T-helper 1 cell treated with Interleukin-12 subunit alpha and Interleukin-12 subunit beta and Interleukin-4 antibody, amounts not matched to agents 30 μg/mL and 1 μg/mL, for 36 hours (primary cell): ENCODE data around the gene ZNF185.

Source experiments
- H3K27ac Mint-ChIP-seq: one replicate; pipeline ENCODE4 v1.8.0; 2021; ENCODE audit warnings: mild to moderate bottlenecking, mixed read lengths
- H3K27me3 Mint-ChIP-seq: one replicate; pipeline ENCODE4 v1.8.0; 2021; ENCODE audit warnings: low read depth, mixed read lengths
- H3K36me3 Mint-ChIP-seq: one replicate; pipeline ENCODE4 v1.8.0; 2021; ENCODE audit warnings: low read depth, mixed read lengths
- H3K4me1 Mint-ChIP-seq: one replicate; pipeline ENCODE4 v1.8.0; 2021; ENCODE audit warnings: low read depth, mixed read lengths
- H3K4me3 Mint-ChIP-seq: one replicate; pipeline ENCODE4 v1.8.0; 2021; ENCODE audit warnings: mild to moderate bottlenecking, moderate library complexity, mixed read lengths
- H3K9me3 Mint-ChIP-seq: one replicate; pipeline ENCODE4 v1.8.0; 2021; ENCODE audit warnings: mixed read lengths

Gene ZNF185

DNA sequence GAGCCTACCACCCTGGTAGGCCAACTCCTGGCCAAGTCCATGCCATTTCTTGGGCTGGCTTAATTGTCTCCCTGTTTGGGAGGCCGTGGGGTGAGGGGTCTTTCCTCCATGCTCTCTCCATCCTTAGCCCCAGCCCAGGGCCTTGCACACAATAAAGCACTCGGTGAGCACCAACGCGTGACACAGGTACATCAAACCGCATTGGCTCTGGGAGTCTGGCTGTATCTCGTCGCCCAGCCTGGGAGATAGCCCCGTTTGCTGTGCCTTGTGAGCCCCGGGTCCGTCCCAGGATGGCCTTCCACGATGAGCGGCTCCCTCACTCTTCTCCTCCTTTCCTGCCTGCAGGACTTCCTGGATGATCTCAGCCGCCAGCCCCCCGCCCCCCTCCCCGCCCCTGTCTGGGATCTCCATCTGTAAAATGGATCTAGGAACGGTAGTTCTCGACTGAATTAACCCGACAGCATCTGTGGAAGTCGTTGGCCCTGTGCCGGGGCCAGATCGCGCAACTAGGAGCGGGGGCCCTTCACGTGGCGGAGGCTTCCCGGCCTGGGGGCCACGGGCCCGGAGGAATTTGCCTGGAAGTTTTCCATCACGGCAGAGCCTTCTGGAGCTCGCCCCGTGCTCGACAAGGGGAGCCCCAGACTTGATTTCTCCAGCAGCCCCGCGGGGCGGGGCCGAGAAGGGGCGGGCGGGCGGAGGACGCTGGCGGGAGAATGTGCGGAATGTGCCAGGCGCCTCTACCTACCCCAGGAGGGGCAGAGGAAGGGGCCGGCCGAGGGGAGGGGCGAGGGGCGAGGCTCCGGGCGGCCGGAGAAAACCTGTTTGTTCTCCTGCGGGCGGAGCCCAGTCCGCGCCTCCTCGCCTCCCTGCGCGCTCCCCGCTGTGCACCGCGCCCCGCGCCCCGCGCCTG, at the start of gene ZNF185:
TSS of gene ZNF185 (plus strand) at position 846 of the 910 bp plus-strand sequence. CDS start 16,423 bp downstream, outside the sequence.
- H3K36me3 Mint-ChIP-seq: no peaks in the 10 kb centered on the region
- no peak within 1 kb of the TSS for H3K27ac Mint-ChIP-seq
- no peaks in the 10 kb centered on the region for H3K9me3 Mint-ChIP-seq
- H3K4me3 Mint-ChIP-seq: no peak within 1 kb of the TSS
- peaks cover 18% of the 10 kb centered on the region for H3K27me3 Mint-ChIP-seq
- H3K4me1 Mint-ChIP-seq: no peaks in the 10 kb centered on the region

DNA sequence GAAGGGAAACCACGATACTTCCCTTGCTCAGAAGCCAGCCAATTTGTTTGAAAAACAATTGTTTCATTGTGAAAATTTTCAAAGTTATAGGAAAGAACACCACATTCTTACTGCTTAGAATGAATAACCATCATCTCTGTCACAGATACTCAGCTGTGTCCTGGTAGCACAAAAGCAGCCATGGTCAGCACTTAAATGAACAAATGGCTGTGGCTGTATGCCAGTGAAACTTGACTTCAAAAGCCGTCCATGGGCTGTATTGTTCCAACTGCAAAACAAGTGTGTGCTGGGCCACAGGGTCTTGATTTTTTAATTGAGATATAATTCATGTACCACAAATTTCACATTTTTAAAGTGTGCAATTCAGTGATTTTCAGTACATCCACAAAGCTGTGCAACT, 47.4 kb upstream of the ZNF185 start:
- Mint-ChIP-seq H3K27me3 (no peaks in the 10 kb centered on the region), H3K9me3 (no peaks in the 10 kb centered on the region), H3K4me3 (no peak overlapping the region), H3K27ac (no peak overlapping the region), H3K36me3 (peaks cover 28% of the 10 kb centered on the region), H3K4me1 (peaks cover 14% of the 10 kb centered on the region)

DNA sequence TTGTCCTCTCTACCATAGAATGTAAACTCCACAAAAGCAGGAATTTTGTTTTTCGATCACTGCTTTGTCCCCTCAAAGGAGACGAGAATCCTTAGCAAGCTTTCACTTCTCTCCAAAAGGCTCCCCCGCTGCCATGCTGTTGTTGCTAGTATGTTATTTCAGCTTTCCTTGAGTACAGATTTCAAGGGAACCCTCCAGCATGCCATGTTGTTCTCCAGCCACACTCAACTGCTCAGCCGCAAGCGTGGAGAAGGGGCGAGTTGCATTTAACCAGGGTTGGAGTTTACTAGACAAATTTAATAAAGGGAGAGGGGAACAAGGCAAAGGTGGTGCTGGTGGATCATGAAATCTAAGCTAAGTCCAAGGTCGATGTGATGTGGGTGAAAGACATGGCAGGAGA, 43.9 kb upstream of the ZNF185 start:
- Mint-ChIP-seq H3K36me3 (peaks cover 27% of the 10 kb centered on the region), H3K27ac (no peak overlapping the region), H3K4me3 (no peak overlapping the region), H3K9me3 (no peaks in the 10 kb centered on the region), H3K4me1 (peaks cover 17% of the 10 kb centered on the region), H3K27me3 (no peaks in the 10 kb centered on the region)

- H3K27ac Mint-ChIP-seq: no peak overlapping the region
- peaks cover 3% of the 10 kb centered on the region for H3K4me1 Mint-ChIP-seq
- H3K36me3 Mint-ChIP-seq: peaks cover 11% of the 10 kb centered on the region
These were observed 36.8 kb upstream of the ZNF185 start for GRCh38 chrX:152861116-152861515.

DNA sequence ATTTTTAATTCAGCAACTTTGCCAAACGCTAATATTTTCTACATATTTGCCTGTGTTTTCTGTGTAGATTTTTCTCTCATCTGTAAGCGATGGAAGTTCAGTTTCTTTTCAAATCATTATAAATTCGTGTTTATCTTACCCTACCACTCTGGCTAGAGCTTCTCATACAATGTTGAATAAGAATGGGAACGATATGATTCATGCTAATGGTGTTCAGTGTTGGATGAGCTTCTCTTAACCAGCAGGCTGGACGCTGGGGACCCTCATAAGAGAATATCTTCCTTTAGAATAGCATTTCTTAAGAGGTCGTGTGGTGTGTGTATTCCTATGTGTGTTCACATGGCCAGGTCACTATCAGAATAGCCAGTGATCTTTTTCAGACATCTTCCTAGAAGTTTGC, 36.0 kb upstream of the ZNF185 start:
- peaks cover 3% of the 10 kb centered on the region for H3K4me1 Mint-ChIP-seq

More at GRCh38 chrX:152861116-152861515, 36.8 kb upstream of the ZNF185 start:
- Mint-ChIP-seq H3K27me3 (no peaks in the 10 kb centered on the region), H3K9me3 (no peaks in the 10 kb centered on the region), H3K4me3 (no peak overlapping the region)

DNA sequence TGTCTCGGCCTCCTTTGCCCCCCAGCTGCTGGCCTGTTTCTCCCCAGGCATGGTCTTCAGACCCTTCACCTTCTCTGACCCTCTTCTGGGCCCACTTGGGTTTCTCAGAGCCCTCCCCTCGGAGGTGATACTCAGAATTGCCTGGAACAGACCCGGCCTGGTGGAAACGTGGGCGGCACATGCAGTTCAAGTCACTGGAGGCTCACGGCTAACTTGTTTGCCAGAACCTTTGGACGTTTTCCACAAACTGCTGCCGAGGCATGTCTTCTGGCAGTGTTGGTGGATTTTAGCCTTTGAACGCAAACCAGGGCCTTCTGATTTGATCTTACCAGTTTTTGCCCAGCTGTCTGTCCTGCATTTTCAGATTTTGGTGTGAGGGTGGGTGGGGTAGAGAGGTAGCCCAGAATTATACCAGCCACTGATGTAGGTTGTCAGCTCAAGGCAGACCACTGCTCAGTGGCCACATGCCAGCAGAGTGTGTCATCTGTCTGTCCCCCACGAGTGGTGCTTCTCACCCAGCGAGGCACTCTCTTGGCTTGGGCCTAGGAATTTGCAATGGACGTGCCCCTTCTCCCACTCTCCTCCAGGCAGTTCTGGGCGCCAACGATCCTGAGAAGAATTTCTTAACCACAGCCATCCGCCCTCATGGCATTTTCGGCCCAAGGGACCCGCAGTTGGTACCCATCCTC, 32.5 kb upstream of the ZNF185 start:
- no peaks in the 10 kb centered on the region for H3K27me3 Mint-ChIP-seq
- H3K9me3 Mint-ChIP-seq: no peaks in the 10 kb centered on the region
- peaks cover 10% of the 10 kb centered on the region for H3K36me3 Mint-ChIP-seq
- H3K27ac Mint-ChIP-seq: no peak overlapping the region
- H3K4me3 Mint-ChIP-seq: no peak overlapping the region
- no peaks in the 10 kb centered on the region for H3K4me1 Mint-ChIP-seq

More for the DNA sequence above, 36.0 kb upstream of the ZNF185 start:
- H3K9me3 Mint-ChIP-seq: no peaks in the 10 kb centered on the region
- no peak overlapping the region for H3K4me3 Mint-ChIP-seq
- H3K27ac Mint-ChIP-seq: no peak overlapping the region
- no peaks in the 10 kb centered on the region for H3K27me3 Mint-ChIP-seq
- H3K36me3 Mint-ChIP-seq: peaks cover 11% of the 10 kb centered on the region

GRCh38 chrX:152866386-152866785, 31.5 kb upstream of the ZNF185 start:
- no peaks in the 10 kb centered on the region for H3K9me3 Mint-ChIP-seq
- no peaks in the 10 kb centered on the region for H3K4me1 Mint-ChIP-seq
- no peak overlapping the region for H3K4me3 Mint-ChIP-seq
- peaks cover 8% of the 10 kb centered on the region for H3K36me3 Mint-ChIP-seq
- no peaks in the 10 kb centered on the region for H3K27me3 Mint-ChIP-seq
- H3K27ac Mint-ChIP-seq: no peak overlapping the region

GRCh38 chrX:152869972-152870371, 27.9 kb upstream of the ZNF185 start:
- Mint-ChIP-seq H3K27me3 (no peaks in the 10 kb centered on the region), H3K27ac (no peak overlapping the region), H3K9me3 (no peaks in the 10 kb centered on the region), H3K36me3 (peaks cover 13% of the 10 kb centered on the region), H3K4me1 (peaks cover 7% of the 10 kb centered on the region), H3K4me3 (no peak overlapping the region)

DNA sequence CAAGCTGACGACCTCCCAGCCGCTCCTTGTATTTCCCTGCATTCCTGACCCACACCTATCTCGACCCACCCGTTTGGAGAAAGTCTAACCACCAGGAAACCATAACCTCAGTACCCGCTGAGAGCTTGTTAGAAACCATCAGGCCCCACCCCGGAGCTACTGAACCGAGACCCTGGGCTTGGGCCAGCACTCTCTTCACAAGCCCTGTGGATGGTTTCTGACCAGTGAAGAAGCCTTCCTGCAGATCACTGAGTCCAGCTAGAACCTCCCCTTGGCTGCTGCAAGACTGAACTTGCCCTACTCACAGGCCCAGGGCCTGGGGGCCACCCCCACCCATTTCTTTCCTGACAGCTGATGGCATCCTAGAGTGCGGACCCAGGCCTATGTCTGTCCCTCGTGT, 26.6 kb upstream of the ZNF185 start:
- H3K4me3 Mint-ChIP-seq: no peak overlapping the region
- no peak overlapping the region for H3K27ac Mint-ChIP-seq
- no peaks in the 10 kb centered on the region for H3K9me3 Mint-ChIP-seq
- H3K27me3 Mint-ChIP-seq: no peaks in the 10 kb centered on the region
- peaks cover 13% of the 10 kb centered on the region for H3K36me3 Mint-ChIP-seq
- H3K4me1 Mint-ChIP-seq: peaks cover 7% of the 10 kb centered on the region

DNA sequence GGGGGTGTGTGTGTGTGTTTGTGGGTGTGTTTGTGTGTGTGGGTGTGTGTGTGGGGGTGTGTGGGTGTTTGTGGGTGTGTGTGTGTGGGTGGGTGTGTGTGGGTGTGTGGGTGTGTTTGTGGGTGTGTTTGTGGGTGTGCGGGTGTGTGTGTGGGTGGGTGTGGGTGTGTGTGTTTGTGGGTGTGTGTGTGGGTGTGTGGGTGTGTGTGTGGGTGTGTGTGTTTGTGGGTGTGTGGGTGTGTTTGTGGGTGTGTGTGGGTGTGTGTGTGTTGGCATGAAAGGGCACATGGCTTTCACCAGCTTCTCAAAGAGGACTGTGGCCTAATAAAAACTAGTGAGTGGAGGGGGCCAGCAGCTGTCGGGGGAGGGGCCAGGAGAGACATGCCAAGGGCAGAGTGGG, 25.3 kb upstream of the ZNF185 start:
- H3K4me3 Mint-ChIP-seq: no peak overlapping the region
- H3K9me3 Mint-ChIP-seq: no peaks in the 10 kb centered on the region
- H3K27me3 Mint-ChIP-seq: no peaks in the 10 kb centered on the region
- peaks cover 12% of the 10 kb centered on the region for H3K36me3 Mint-ChIP-seq
- H3K27ac Mint-ChIP-seq: no peak overlapping the region
- peaks cover 7% of the 10 kb centered on the region for H3K4me1 Mint-ChIP-seq

DNA sequence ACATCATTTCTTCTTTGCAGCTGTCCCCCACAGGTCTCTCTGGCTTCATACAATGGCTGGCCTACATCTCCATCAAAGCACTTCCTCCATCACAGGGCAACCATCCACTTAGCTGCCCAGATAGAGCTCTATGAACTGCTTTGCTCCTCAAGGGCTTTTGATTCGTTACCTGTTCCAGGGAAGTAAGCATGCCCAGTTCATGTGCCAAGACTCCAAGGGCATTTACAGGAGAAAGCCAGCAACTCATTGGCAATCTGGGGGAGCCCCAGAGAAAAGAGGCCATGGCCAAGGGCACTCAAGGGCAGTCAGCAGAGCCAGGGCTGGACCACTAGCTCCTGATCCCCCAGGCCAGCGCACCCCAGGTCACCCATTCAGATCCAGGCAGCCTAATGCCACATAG, 24.5 kb upstream of the ZNF185 start:
- no peak overlapping the region for H3K27ac Mint-ChIP-seq
- no peaks in the 10 kb centered on the region for H3K9me3 Mint-ChIP-seq
- H3K36me3 Mint-ChIP-seq: peaks cover 12% of the 10 kb centered on the region
- no peak overlapping the region for H3K4me3 Mint-ChIP-seq
- H3K27me3 Mint-ChIP-seq: no peaks in the 10 kb centered on the region
- H3K4me1 Mint-ChIP-seq: peaks cover 7% of the 10 kb centered on the region

GRCh38 chrX:152876931-152877840, 20.7 kb upstream of the ZNF185 start:
- Mint-ChIP-seq H3K27ac (no peak overlapping the region), H3K4me3 (no peak overlapping the region), H3K27me3 (no peaks in the 10 kb centered on the region), H3K36me3 (peaks cover 4% of the 10 kb centered on the region), H3K4me1 (peaks cover 1% of the 10 kb centered on the region), H3K9me3 (no peaks in the 10 kb centered on the region)

DNA sequence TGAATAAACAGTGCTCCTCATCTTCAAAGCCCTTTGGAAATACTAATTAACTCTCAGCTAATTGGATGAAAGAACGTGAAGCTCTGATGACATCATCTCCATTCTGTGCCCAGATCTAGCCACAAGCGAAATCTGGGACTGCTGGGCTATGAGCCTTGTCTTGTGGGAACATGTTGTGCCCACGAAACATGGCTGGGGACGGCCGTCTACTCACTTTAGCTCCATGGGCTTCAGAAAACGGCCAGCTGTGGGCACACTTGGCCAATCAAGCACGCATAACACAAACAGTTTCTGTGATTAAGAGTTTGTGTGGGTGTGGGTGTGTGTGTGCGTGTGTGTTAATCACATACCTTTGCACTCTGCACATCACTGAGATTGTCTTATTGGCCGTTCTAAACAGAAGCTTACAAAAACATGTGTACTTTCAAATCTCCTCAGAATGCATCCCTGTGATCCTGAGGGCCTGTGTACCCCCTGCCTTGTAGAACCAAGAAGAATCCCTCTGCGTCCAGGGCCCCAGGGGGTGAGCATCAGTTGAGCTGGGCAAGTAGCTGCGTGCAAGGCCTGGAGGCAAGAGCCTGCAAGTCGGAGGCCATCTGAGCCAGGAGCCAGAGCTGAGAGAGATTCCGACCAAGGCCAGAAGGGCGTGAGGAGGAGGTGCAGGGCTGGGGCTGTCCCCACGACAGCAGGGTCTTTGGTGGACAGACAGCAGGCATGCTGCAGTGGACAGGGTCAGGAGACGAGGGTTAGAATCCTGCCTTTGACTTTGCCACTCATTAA, 18.7 kb upstream of the ZNF185 start:
- Mint-ChIP-seq H3K4me1 (no peaks in the 10 kb centered on the region), H3K27me3 (no peaks in the 10 kb centered on the region)

DNA sequence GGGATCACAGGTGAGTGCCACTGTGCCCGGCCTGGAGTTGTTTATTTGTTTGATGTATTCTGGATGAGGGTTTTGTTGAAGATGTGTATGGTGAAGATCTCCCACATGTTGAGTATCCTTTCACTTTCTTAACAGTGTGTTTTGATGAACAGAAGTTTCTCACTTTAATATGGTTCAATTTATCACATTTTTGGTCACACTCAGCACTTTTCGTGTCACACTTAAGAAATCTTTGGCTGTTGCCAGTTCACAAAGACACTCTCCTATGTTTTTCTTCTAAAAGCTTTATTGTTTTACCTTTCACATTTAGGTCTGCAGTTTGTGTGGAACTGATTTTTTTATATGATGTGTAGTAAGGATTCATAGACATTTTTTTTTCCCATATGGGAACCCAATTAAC, 16.6 kb upstream of the ZNF185 start:
- Mint-ChIP-seq H3K9me3 (no peaks in the 10 kb centered on the region), H3K4me1 (no peaks in the 10 kb centered on the region), H3K27ac (no peak overlapping the region), H3K36me3 (no peaks in the 10 kb centered on the region), H3K4me3 (no peak overlapping the region), H3K27me3 (no peaks in the 10 kb centered on the region)

More for the DNA sequence above, 18.7 kb upstream of the ZNF185 start:
- no peak overlapping the region for H3K27ac Mint-ChIP-seq
- H3K9me3 Mint-ChIP-seq: no peaks in the 10 kb centered on the region
- H3K36me3 Mint-ChIP-seq: no peaks in the 10 kb centered on the region
- no peak overlapping the region for H3K4me3 Mint-ChIP-seq
